NB4 (cell line): ENCODE measurements around the gene INPP5A.

Experiments used
- DNase-seq: peaks from one replicate; pipeline ENCODE4 v3.0.0; 2010; ENCODE audit warnings: low read depth
- H3K4me3 ChIP-seq: one replicate; pipeline ENCODE4 v1.5.1; 2011; ENCODE audit warnings: mild to moderate bottlenecking, low read depth, low read length, moderate library complexity
- CTCF ChIP-seq: IDR thresholded peaks from one replicate; pipeline ENCODE4 v1.5.1; 2012; ENCODE audit warnings: low read depth, low read length
- MYC ChIP-seq: IDR thresholded peaks from 2 replicates; pipeline ENCODE4 v1.6.1; 2011; ENCODE audit warnings: low read depth, low read length
- POLR2A ChIP-seq: IDR thresholded peaks from 2 replicates; pipeline ENCODE4 v1.6.1; 2011; ENCODE audit warnings: mild to moderate bottlenecking; ENCODE audit not compliant: insufficient read length; ENCODE audit errors: extremely low read depth
- TF ChIP-seq, protein P1 (sequence below): IDR thresholded peaks from 2 replicates; pipeline ENCODE4 v1.6.1; 2011; ENCODE audit warnings: low read depth, low read length

INPP5A gene

DNA sequence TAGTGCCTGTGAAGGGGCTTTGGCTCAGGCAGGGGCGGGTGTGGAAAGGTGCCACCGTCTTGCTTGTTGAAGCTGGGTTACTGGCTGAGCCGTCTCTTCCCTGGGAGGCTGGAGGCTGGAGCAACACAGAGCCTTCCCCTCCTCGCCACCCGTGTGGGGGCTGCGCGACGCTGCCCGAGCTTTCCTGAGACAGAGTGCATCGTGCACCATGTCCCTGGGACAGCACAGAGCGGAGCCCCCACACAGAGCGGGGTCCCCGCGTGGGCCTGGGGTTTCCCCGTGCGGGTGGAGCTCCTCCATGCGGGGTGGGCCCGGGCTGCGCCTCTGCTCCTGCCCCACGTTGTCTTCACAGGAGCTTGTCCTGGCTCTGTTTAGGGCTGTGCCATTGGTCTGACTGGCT lies 69.9 kb downstream of the INPP5A start:
- DNase-seq: no peak
- TF ChIP-seq POLR2A (no peak), CTCF (no peak), MYC (no peak)
- TF ChIP-seq, protein P1, sequence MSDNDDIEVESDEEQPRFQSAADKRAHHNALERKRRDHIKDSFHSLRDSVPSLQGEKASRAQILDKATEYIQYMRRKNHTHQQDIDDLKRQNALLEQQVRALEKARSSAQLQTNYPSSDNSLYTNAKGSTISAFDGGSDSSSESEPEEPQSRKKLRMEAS: no peak
- no peak overlapping the region for H3K4me3 ChIP-seq

- TF ChIP-seq POLR2A: no peak
- no peak for TF ChIP-seq MYC
- no peak for TF ChIP-seq CTCF
- H3K4me3 ChIP-seq: no peak overlapping the region
- DNase-seq: no peak
These were observed 70.4 kb downstream of the INPP5A start for GRCh38 chr10:132607961-132608495.

DNA sequence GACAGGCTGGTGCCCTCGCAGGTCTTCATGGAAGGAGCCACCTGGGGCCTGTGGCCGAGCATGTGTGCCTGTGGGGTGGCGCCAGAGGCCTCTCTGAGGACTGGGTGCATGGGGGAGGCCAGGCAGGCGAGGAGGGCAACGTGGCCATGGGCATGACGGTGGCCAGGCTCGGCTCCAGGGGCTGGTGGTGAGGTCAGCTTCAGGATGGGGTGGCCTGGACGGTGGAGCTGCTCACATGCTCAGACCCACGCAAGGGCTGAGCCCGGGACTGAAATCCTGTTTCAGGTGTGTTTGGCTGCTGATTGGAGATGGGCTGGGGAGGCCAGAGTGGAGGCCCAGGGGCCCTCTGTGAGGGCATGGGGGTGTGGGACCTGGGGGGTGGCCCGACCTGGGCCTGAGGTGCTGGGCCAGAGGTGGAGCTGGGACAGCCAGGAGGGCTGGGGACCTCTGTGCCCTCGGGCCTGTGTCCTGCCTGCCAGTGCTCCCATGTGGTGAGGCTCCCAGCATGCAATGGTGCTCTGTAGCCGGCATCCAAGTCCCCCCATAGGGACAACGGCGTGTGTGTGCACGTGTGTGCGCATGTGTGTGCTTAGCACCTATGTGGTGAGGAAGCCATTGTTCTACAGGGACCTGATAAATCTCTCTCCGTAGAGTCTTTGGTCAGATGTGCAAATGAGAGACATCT lies 71.1 kb downstream of the INPP5A start:
- no peak for TF ChIP-seq CTCF
- TF ChIP-seq POLR2A: no peak
- TF ChIP-seq MYC: no peak
- TF ChIP-seq, protein P1: no peak
- DNase-seq: no peak
- H3K4me3 ChIP-seq: no peak overlapping the region

GRCh38 chr10:132609211-132609610 lies 71.6 kb downstream of the INPP5A start:
- DNase-seq: no peak
- no peak overlapping the region for H3K4me3 ChIP-seq
- no peak for TF ChIP-seq POLR2A
- no peak for TF ChIP-seq MYC
- TF ChIP-seq CTCF: no peak
- TF ChIP-seq, protein P1: no peak

DNA sequence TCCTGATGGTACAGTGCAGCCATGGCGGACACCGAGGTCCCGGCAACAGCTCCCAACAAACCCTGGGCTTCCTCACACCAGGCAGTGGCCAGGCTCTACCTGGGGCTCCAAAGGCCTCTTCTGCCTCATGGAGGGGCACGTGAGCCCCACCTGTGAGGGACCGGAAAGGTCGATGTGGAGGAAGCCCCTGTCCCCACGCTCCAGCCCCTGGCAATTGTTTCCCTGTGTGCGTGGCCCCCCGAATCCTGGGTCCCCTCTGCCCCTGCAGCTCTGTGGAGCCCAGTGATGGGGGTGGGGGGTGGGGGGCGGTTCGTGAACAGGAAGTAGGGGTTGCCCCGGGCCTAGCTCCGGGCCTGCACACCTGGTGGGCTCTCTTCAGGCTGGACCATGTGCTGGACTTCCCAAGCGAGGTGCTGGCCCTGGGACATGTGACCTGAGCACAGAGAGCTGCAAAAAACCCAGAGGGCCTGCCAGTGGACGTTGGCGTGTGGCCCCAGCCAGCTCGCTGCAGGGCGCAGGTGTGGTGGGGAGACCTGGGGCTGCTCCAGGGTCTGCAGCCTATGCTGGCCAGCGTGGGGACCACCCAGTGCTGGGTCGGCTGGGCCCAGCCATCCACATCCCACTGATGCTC lies 72.6 kb downstream of the INPP5A start:
- no peak for DNase-seq
- H3K4me3 ChIP-seq: no peak overlapping the region
- no peak for TF ChIP-seq POLR2A

DNA sequence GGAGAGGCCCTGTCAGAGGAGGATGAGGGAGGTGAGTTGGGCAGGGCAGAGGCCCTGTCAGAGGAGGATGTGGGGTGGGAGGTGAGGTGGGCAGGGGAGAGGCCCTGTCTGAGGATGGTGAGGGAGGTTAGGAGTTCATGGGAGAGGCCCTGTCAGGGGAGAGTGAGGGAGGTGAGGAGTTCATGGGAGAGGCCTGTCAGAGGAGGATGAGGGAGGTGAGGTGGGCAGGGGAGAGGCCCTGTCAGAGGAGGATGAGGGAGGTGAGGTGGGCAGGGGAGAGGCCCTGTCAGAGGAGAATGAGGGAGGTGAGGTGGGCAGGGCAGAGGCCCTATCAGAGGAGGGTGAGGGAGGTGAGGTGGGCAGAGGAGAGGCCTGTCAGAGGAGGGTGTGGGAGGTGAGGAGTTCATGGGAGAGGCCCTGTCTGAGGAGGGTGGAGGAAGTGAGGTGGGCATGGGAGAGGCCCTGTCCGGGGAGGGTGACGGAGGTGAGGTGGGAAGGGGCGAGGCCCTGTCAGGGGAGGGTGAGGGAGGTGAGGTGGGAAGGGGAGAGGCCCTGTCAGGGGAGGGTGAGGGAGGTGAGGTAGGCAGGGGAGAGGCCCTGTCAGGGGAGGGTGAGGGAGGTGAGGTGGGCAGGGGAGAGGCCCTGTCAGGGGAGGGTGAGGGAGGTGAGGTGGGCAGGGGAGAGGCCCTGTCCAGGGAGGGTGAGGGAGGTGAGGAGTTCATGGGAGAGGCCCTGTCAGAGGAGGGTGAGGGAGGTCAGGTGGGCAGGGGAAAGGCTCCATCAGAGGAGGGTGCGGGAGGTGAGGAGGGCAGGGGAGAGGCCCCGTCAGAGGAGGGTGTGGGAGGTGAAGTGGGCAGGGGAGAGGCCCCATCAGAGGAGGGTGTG lies 73.7 kb downstream of the INPP5A start:
- no peak for DNase-seq
- no peak overlapping the region for H3K4me3 ChIP-seq
- TF ChIP-seq CTCF (no peak), MYC (no peak), POLR2A (no peak)
